Body of pancreas (tissue), 4 donors: ENCODE data around the gene ZBTB1. TPM values are rescaled to one million over a fixed set of nuclear protein-coding genes. Genes with fewer than 3 reads are reported as not detected.

ENCODE experiments used
- ATAC-seq: fragments of 150-250 bp; one replicate; pipeline ENCODE4 v1.9.1; 2016
- DNase-seq, 4 donors: peaks; one replicate each; pipeline ENCODE4 v3.0.0-alpha.2; 2019
- H3K27ac ChIP-seq, 4 donors: fragments of 200-600 bp; sonication (generic); 1 replicate in 3 of 4; 2 replicates in 1 of 4; pipeline versions ENCODE4 v1.5.1 to v1.6.1; 2016 to 2019; ENCODE audit warnings: mild to moderate bottlenecking in 1 of 4, mixed read lengths in 1 of 4, moderate library complexity in 1 of 4
- H3K27me3 ChIP-seq, 2 donors: fragments of 200-600 bp; sonication (generic); one replicate each; pipeline ENCODE4 v1.6.0; 2016; ENCODE audit warnings: mild to moderate bottlenecking in 1 of 2
- H3K36me3 ChIP-seq, 2 donors: fragments of 200-600 bp; sonication (generic); replicated peaks in 1 of 2; 2 replicates each; pipeline ENCODE4 v1.5.1; 2016; ENCODE audit warnings: low read depth in 2 of 2; ENCODE audit not compliant: insufficient read depth in 1 of 2
- H3K4me1 ChIP-seq: fragments of 200-600 bp; sonication (generic); one replicate; pipeline ENCODE4 v1.6.0; 2016
- H3K4me3 ChIP-seq, 2 donors: fragments of 200-600 bp; sonication (generic); 1 replicate in 1 of 2; 2 replicates in 1 of 2; pipeline ENCODE4 v1.5.1; 2016 to 2019
- H3K9me3 ChIP-seq, 3 donors: fragments of 200-600 bp; sonication (generic); 1 replicate in 2 of 3; 2 replicates in 1 of 3; pipeline ENCODE4 v1.5.1; 2016
- POLR2A ChIP-seq, 3 donors: fragments of 450-650 bp; IDR thresholded peaks; one replicate each; pipeline ENCODE4 v1.6.1; 2016; ENCODE audit warnings: antibody characterized with exemption in 3 of 3, mild to moderate bottlenecking in 2 of 3
- WGBS, 2 donors: methylation state at CpG; one replicate each; pipeline ENCODE4 v1.1.5; 2017; 5-methylcytosine and 5-hydroxymethylcytosine counted together
- intact Hi-C: fragments of 100-400 bp; cut with DNase I; formaldehyde crosslinking; loops from one replicate; pipeline ENCODE4 v1.15.1; 2023
- total RNA-seq, 2 donors: library from RNA; depleted of rRNA; stranded (reverse); fragments of >200 nt; gene quantifications; one replicate each; pipeline ENCODE4 v1.1.0, GENCODE V29; 2016
- TF ChIP-seq, protein P1 (sequence below), 7 experiments: fragments of 450-650 bp in 4 of 7; fragments of 200-600 bp in 3 of 7; sonication (generic) in 3 of 7; IDR thresholded peaks; one replicate each; pipeline ENCODE4 v1.5.1; 2016 to 2019; ENCODE audit warnings: antibody characterized with exemption in 7 of 7

ZBTB1 gene
- total RNA-seq, 2 donors from 2014 or later = 28.5 to 43.8 TPM

DNA sequence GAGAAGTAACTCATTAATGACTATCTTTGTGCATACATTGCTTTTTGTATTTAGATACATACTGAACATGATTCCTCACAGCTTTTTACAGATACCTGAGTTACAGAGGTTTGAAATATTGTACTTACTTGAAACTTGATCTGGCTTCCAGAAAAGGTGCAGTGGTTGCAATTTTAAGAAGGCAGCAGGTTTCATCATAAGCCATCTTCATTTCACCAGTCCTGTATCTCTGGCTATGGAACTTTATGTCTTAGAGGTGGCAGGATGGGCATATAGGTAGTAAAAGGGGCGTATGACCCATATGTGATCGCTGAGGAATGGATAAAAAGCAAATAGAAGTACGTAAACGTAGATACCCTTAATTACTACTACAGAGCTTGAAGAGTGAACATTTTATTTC lies 13.7 kb downstream of the ZBTB1 start:
- Histone ChIP-seq H3K9me3 (no peaks in the 10 kb centered on the region), H3K27ac (no peak overlapping the region), H3K36me3 (peaks cover 0 to 16% of the 10 kb centered on the region in 2 donors), H3K4me3 (no peak overlapping the region), H3K4me1 (peaks cover 7% of the 10 kb centered on the region), H3K27me3 (no peaks in the 10 kb centered on the region)
- ATAC-seq = no peak
- no peak for DNase-seq
- WGBS, 2 donors = 54 to 72% methylated on average over 4 of the region's 4 CpGs
- intact Hi-C loops = no loop called here
- TF ChIP-seq POLR2A (IDR thresholded peaks at IDR 0.05) = no peak
- TF ChIP-seq, protein P1, sequence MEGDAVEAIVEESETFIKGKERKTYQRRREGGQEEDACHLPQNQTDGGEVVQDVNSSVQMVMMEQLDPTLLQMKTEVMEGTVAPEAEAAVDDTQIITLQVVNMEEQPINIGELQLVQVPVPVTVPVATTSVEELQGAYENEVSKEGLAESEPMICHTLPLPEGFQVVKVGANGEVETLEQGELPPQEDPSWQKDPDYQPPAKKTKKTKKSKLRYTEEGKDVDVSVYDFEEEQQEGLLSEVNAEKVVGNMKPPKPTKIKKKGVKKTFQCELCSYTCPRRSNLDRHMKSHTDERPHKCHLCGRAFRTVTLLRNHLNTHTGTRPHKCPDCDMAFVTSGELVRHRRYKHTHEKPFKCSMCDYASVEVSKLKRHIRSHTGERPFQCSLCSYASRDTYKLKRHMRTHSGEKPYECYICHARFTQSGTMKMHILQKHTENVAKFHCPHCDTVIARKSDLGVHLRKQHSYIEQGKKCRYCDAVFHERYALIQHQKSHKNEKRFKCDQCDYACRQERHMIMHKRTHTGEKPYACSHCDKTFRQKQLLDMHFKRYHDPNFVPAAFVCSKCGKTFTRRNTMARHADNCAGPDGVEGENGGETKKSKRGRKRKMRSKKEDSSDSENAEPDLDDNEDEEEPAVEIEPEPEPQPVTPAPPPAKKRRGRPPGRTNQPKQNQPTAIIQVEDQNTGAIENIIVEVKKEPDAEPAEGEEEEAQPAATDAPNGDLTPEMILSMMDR (IDR thresholded peaks at IDR 0.05) = no peak

DNA sequence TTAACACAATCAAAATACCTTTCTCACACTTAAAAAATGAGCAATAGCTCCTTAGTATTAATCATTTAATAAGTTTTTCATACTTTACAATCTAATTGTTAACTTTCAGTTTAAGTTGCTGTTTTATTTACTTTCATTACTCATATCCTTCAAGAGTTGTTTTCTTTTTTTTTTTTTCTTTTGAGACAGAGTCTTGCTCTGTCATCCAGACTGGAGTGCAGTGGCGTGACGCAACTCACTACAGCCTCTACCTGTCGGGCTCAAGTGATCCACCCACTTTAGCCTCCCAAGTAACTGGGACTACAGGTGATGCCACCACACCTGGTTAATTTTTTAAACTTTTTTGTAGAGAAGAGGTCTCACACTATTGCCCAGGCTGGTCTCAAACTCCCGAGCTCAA lies 16.1 kb downstream of the ZBTB1 start:
- TF ChIP-seq, protein P1 (IDR thresholded peaks at IDR 0.05) = no peak
- no peak for TF ChIP-seq POLR2A (IDR thresholded peaks at IDR 0.05)
- H3K27me3 ChIP-seq = no peaks in the 10 kb centered on the region
- WGBS, 2 donors = 93 to 94% methylated on average over 4 of the region's 4 CpGs
- no peaks in the 10 kb centered on the region for H3K4me1 ChIP-seq
- ATAC-seq (no peak), DNase-seq (no peak)
- no peak overlapping the region for H3K4me3 ChIP-seq
- intact Hi-C loops = no loop called here
- no peak overlapping the region for H3K27ac ChIP-seq
- peaks cover 0 to 18% of the 10 kb centered on the region in 2 donors for H3K36me3 ChIP-seq
- no peaks in the 10 kb centered on the region for H3K9me3 ChIP-seq

DNA sequence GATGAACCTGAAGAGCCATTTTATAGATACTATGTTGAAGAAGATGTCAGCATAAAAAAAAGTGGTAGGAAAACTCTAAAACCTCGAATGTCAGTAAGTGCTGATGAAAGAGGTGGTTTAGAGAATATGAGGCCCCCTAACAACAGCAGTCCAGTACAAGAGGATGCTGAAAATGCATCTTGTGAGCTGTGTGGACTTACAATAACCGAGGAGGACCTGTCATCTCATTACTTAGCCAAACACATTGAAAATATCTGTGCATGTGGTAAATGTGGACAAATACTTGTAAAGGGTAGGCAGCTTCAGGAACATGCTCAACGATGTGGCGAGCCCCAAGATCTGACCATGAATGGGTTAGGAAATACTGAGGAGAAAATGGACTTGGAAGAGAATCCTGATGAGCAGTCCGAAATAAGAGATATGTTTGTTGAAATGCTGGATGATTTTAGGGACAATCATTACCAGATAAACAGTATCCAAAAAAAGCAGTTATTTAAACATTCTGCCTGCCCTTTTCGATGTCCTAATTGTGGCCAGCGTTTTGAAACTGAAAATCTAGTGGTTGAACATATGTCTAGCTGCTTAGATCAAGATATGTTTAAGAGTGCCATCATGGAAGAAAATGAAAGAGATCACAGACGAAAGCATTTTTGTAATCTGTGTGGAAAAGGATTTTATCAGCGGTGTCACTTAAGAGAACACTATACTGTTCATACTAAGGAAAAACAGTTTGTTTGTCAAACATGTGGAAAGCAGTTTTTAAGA lies 18.2 kb downstream of the ZBTB1 start:
- Histone ChIP-seq H3K27ac (no peak overlapping the region), H3K36me3 (peaks cover 0 to 18% of the 10 kb centered on the region in 2 donors), H3K4me1 (no peaks in the 10 kb centered on the region), H3K9me3 (no peaks in the 10 kb centered on the region), H3K4me3 (no peak overlapping the region), H3K27me3 (no peaks in the 10 kb centered on the region)
- ATAC-seq (no peak), DNase-seq (no peak)
- intact Hi-C loops = no loop called here
- TF ChIP-seq, protein P1 (IDR thresholded peaks at IDR 0.05) = no peak
- TF ChIP-seq POLR2A (IDR thresholded peaks at IDR 0.05) = no peak
- WGBS, 2 donors = 77 to 83% methylated on average over 9 of the region's 9 CpGs

DNA sequence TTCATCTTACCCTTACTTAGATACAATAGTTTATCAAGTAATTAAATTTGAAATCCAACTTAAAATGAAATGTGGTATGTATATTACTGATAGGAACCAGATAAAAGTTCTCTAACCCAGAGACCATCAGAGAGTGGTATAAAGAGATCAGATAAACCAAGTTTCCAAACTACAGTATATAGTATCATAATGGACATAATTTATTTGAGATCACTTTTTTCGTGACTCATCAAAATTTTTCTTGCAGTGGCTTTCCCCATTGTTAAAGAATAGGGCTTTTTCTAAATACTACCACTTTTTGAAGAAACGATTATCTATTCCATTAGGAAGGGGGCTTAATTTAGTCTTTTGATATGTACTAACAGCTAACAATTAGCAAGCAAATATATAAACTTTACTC lies 20.8 kb downstream of the ZBTB1 start:
- TF ChIP-seq, protein P1 (IDR thresholded peaks at IDR 0.05) = no peak
- no peak for TF ChIP-seq POLR2A (IDR thresholded peaks at IDR 0.05)
- H3K27me3 ChIP-seq = no peaks in the 10 kb centered on the region
- H3K27ac ChIP-seq = no peak overlapping the region
- no peak for ATAC-seq
- H3K9me3 ChIP-seq = no peaks in the 10 kb centered on the region
- H3K36me3 ChIP-seq = peaks cover 0 to 18% of the 10 kb centered on the region in 2 donors
- DNase-seq = no peak
- H3K4me3 ChIP-seq = no peak overlapping the region
- H3K4me1 ChIP-seq = no peaks in the 10 kb centered on the region
- intact Hi-C loops = no loop called here
- WGBS, 2 donors = 90 to 100% methylated on average over 2 of the region's 2 CpGs

DNA sequence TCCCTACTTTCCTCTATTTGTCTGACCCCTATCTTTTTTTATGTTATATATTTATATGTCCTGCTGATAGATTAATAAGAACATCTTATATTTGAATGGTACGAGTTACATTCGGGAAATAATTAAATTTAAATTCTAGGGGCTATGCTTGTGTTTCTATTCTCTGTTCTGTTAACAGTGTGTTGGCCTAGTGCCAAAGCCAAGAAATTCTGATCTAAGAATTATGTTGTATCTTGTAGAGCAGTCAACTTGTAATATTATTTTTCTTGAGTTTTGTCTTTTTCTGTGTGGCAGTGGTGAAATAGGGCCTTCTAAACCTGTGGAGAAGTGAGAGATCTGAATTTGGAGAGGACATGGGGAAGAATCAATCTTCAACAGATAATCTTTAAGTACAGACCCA lies 27.0 kb downstream of the ZBTB1 start:
- TF ChIP-seq, protein P1 (IDR thresholded peaks at IDR 0.05) = no peak
- TF ChIP-seq POLR2A (IDR thresholded peaks at IDR 0.05) = no peak
- no peaks in the 10 kb centered on the region for H3K27me3 ChIP-seq
- no peak for ATAC-seq
- WGBS, 2 donors = 76 to 84% methylated on average over 2 of the region's 2 CpGs
- DNase-seq = no peak
- H3K27ac ChIP-seq = no peak overlapping the region
- no peaks in the 10 kb centered on the region for H3K36me3 ChIP-seq
- H3K4me3 ChIP-seq = no peak overlapping the region
- intact Hi-C loops = no loop called here
- H3K4me1 ChIP-seq = no peaks in the 10 kb centered on the region
- no peaks in the 10 kb centered on the region for H3K9me3 ChIP-seq
